DOHH2 (cell line): Measurements from ENCODE around the gene NID1.

Experiments used
- H3F3A ChIP-seq: fragments of 200-600 bp; sonication (generic), shearing (Covaris generic); 2 replicates; pipeline ENCODE4 v1.6.0; 2016; ENCODE audit warnings: antibody characterized with exemption, mild to moderate bottlenecking; ENCODE audit not compliant: control insufficient read depth, insufficient read depth
- H3K27ac ChIP-seq: fragments of 200-600 bp; sonication (generic); 2 replicates; pipeline ENCODE4 v1.5.1; 2014; ENCODE audit warnings: low read depth, mild to moderate bottlenecking, low read length, moderate library complexity
- H3K27me3 ChIP-seq: fragments of 200-600 bp; sonication (generic); 2 replicates; pipeline ENCODE4 v1.6.1; 2014; ENCODE audit warnings: mild to moderate bottlenecking, low read length, mixed read lengths; ENCODE audit not compliant: control insufficient read depth
- H3K36me3 ChIP-seq: fragments of 200-600 bp; sonication (generic); 2 replicates; pipeline ENCODE4 v1.6.1; 2014; ENCODE audit warnings: mild to moderate bottlenecking, low read length, moderate library complexity, mixed read lengths; ENCODE audit not compliant: control insufficient read depth
- H3K4me1 ChIP-seq: fragments of 200-600 bp; sonication (generic); 2 replicates; pipeline ENCODE4 v1.6.1; 2014; ENCODE audit warnings: mild to moderate bottlenecking, low read length, mixed read lengths; ENCODE audit not compliant: control insufficient read depth
- H3K4me2 ChIP-seq: fragments of 200-600 bp; sonication (generic); 2 replicates; pipeline ENCODE4 v1.6.0; 2014; ENCODE audit warnings: mild to moderate bottlenecking, low read length, moderate library complexity
- H3K4me3 ChIP-seq: fragments of 200-600 bp; sonication (generic); 2 replicates; pipeline ENCODE4 v1.5.1; 2014; ENCODE audit warnings: mild to moderate bottlenecking, low read length, mixed read lengths
- H3K79me2 ChIP-seq: fragments of 200-600 bp; sonication (generic); 2 replicates; pipeline ENCODE4 v1.6.1; 2014; ENCODE audit warnings: mild to moderate bottlenecking, low read length, mixed read lengths; ENCODE audit not compliant: control insufficient read depth
- H3K9me2 ChIP-seq: fragments of 200-600 bp; sonication (generic); replicated peaks from 2 replicates; pipeline ENCODE4 v1.6.1; 2014; ENCODE audit warnings: mild to moderate bottlenecking, low read length, mixed read lengths; ENCODE audit not compliant: control insufficient read depth
- H3K9me3 ChIP-seq: fragments of 200-600 bp; sonication (generic); 2 replicates; pipeline ENCODE4 v1.6.1; 2014; ENCODE audit warnings: antibody characterized with exemption, low read length, mixed read lengths; ENCODE audit not compliant: control insufficient read depth, insufficient read depth
- H4K20me1 ChIP-seq: fragments of 200-600 bp; sonication (generic); 2 replicates; pipeline ENCODE4 v1.6.0; 2014; ENCODE audit warnings: low read depth, mild to moderate bottlenecking, antibody characterized with exemption, low read length, moderate library complexity; ENCODE audit not compliant: control insufficient read depth, insufficient read depth
- CTCF ChIP-seq: fragments of 200-600 bp; sonication (generic); IDR thresholded peaks from one replicate; pipeline ENCODE4 v1.5.1; 2014; ENCODE audit warnings: antibody characterized with exemption, mild to moderate bottlenecking, low read depth, low read length; ENCODE audit not compliant: poor library complexity, severe bottlenecking
- EZH2phosphoT487 ChIP-seq: fragments of 200-600 bp; sonication (generic); IDR thresholded peaks from 2 replicates; pipeline ENCODE4 v1.6.1; 2017; ENCODE audit warnings: borderline replicate concordance, mild to moderate bottlenecking, antibody characterized with exemption, low read length, moderate library complexity, mixed read lengths

NID1 gene

GRCh38 chr1:236060286-236060685, 4.6 kb downstream of the NID1 start:
- Histone ChIP-seq H3K4me1 (no peaks in the 10 kb centered on the region), H4K20me1 (no peaks in the 10 kb centered on the region), H3K4me2 (no peak overlapping the region), H3K27ac (no peak overlapping the region), H3K36me3 (no peaks in the 10 kb centered on the region), H3K79me2 (no peaks in the 10 kb centered on the region), H3K9me3 (no peaks in the 10 kb centered on the region), H3K9me2 (no peaks in the 10 kb centered on the region), H3K4me3 (no peak overlapping the region), H3F3A (no peaks in the 10 kb centered on the region), H3K27me3 (peaks cover 8% of the 10 kb centered on the region)
- TF ChIP-seq EZH2phosphoT487 (no peak), CTCF (no peak)

GRCh38 chr1:236059011-236059410, 5.9 kb downstream of the NID1 start:
- Histone ChIP-seq H3F3A (no peaks in the 10 kb centered on the region), H3K4me3 (no peak overlapping the region), H3K27me3 (peaks cover 8% of the 10 kb centered on the region), H3K36me3 (no peaks in the 10 kb centered on the region), H3K9me2 (no peaks in the 10 kb centered on the region), H3K27ac (no peak overlapping the region), H3K4me1 (no peaks in the 10 kb centered on the region), H3K9me3 (no peaks in the 10 kb centered on the region), H4K20me1 (no peaks in the 10 kb centered on the region), H3K79me2 (no peaks in the 10 kb centered on the region), H3K4me2 (no peak overlapping the region)
- no peak for TF ChIP-seq CTCF
- TF ChIP-seq EZH2phosphoT487: no peak

GRCh38 chr1:236058141-236058934, 6.6 kb downstream of the NID1 start:
- H3K4me2 ChIP-seq: no peak overlapping the region
- H3K27me3 ChIP-seq: peaks cover 8% of the 10 kb centered on the region
- no peak overlapping the region for H3K27ac ChIP-seq
- TF ChIP-seq EZH2phosphoT487: no peak
- TF ChIP-seq CTCF: no peak
- H4K20me1 ChIP-seq: no peaks in the 10 kb centered on the region
- no peaks in the 10 kb centered on the region for H3F3A ChIP-seq
- H3K36me3 ChIP-seq: no peaks in the 10 kb centered on the region
- H3K4me3 ChIP-seq: no peak overlapping the region
- H3K9me3 ChIP-seq: no peaks in the 10 kb centered on the region
- H3K9me2 ChIP-seq: no peaks in the 10 kb centered on the region
- no peaks in the 10 kb centered on the region for H3K4me1 ChIP-seq
- H3K79me2 ChIP-seq: no peaks in the 10 kb centered on the region
